ENCODE data around the gene BANF2.
"Not testable (repeated sequence)": the region's sequence is repeated elsewhere in the genome, so short reads cannot be mapped to it uniquely, and the experiment has no call there.

Gene BANF2

DNA sequence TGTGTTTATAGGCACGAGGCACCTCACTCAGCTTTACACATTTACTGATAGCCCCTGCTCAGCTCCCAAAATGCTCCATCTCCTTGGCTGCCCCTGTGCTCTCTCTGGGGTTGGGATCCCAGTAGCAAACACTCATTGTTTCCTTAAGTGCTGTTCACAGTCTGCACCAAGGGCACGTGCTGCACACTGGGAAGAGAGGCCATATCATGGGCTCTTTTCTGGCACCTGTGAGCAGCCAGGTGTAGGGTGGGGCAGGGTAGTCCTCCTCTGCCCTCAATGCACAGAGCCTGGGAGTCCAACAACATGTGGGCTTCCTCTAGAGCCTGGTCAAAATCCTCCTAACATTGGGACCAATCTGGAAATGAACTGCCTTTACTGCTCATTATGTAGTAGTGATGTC lies 67.9 kb downstream of the BANF2 start:
- DNase-seq = peak in 1 of 3 experiments; percentile 25

DNA sequence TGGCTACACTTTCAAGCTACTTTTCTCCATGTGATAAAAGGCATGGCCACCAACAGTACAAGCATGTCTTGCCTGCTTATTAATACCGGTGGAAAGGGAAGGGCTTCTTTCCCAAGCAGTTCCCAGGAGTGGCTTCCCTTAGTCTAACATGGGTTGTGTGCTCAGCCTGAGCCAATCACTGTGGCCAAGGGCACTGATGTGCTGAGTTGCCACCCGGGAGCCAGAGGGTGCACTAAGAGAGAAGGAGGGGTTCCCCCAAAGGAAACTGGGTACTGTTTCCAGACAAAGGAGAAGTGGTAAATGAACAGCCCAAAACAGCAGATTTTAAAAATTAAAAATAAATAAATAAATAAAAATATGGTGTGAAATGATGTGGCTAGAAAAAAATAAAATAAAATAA lies 68.5 kb downstream of the BANF2 start:
- DNase-seq = no peak

DNA sequence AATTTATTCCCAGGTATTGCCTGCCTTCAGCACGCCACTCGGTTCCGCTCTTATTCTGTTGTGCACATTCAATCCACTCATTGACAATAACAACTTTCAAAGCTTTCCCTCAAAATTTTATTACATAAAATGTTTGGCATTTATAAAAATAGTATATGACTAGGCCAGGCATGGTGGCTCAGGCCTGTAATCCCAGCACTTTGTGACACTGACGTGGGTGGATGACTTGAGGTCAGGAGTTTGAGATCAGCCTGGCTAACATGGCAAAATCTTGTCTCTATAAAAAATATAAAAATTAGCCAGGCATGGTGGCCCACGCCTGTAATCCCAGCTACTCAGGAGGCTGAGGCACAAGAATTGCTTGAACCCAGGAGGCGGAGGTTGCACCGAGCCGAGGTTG lies 70.0 kb downstream of the BANF2 start:
- DNase-seq = not testable (repeated sequence)

DNA sequence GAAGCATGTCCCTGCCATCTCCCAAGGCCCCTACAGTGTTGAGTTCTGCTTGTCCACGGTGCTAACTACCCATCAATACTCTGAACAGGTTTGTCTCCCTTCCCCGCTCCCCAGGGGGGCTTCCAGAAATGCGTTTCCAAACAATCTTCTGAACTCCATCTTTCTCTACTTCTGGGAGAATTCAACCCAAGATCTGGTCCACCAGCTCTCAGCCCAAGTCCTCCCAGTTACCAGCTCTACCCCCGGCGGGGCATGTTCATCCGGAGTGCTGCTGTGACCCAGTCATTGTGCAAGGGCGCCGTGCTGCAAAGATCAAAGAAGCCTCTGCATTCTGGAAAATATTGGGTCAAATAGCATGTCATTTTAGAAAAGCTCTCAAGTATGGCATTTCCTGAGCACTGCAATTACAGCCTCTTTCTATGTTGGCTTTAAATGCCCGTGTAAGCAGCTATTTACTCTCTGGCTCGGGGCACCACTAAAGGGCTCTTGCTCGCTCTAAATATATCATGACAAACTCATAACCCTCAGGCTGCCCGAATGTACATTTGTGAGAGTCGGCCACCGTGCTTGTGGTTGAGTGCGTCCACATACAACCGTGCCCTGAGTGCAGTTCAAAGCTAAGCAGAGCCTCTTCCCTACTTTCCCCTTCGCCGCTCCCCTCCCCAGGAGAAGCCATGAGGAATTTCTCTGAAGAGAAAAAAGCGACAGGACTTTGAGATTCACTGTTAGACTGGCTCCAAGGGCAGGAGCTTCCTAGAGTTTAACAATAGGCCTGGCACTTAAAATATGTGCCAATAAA lies 71.6 kb downstream of the BANF2 start:
- DNase-seq = peak; percentile 37 to 81 (median 50)

GRCh38 chr20:17772005-17772343 lies 72.2 kb downstream of the BANF2 start:
- DNase-seq = no peak

- DNase-seq = no peak
These were observed 73.9 kb downstream of the BANF2 start for GRCh38 chr20:17773619-17774018.

DNA sequence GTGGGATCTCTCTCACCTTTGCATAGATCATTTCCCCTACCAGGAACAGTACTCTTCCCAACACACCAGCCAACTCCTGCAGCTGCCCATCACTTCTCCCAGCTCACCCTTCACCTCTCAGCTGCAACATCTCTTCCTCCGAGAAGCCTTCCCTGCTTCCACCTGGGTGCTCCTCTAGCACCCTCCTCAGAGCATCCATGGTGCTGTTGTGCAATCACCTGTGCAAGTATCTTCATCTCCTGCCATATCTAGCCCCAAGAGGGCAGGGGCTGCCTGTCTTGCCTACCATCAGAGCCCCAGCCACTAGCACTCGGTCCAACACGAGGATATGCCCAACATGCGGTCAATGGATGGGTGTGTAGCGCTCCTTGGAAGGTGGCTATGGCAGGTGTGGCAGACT lies 75.8 kb downstream of the BANF2 start:
- DNase-seq = no peak

GRCh38 chr20:17776551-17776950 lies 76.8 kb downstream of the BANF2 start:
- no peak for DNase-seq

DNA sequence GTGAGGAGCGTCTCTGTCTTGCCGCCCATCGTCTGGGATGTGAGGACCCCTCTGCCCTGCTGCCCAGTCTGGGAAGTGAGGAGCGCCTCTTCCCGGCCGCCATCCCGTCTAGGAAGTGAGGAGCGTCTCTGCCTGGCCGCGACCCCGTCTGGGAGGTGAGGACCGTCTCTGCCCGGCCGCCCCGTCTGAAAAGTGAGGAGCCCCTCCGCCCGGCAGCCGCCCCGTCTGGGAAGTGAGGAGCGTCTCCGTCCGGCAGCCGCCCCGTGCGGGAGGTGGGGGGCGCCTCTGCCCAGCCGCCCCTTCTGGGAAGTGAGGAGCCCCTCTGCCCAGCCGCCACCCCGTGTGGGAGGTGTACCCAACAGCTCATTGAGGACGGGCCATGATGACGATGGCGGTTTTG lies 79.2 kb downstream of the BANF2 start:
- not testable (repeated sequence) for DNase-seq

DNA sequence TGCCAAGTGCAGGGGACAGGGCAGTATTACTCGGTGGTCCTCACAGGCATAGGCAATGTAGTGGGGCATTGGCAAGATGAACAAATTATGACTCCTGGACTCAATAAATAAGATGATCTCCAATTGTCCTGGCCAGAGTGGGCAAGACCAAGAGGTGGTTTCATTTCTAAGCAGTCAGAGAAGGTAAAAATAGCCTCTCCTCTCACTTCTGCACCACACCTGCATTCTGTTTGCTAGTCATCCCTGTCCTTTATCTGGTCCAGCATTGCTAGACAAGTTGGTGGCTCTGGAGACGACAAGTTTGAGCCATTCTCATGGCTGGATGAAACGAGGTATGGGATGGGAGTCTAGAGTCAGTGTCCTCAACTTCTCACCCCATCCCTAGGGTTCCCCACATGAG lies 83.0 kb downstream of the BANF2 start:
- DNase-seq = no peak

DNA sequence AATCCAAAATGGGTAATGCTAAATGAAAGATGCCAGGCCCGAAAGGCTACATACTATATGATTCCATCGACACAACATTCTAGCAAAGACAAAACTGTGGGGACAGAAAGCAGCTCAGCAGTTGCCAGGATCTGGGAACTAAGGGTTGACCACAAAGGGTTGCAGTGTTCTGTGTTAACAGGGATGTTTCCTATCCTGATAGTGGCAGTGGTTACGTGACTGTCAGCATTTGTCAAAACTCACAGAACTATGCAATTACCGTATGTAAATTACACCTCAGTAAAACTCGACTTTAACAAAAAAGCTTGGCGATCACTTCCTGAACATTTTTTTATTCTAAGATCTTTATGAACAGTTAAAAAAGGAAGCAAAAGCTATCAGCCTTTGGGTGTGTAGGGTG lies 83.9 kb downstream of the BANF2 start:
- no peak for DNase-seq

DNA sequence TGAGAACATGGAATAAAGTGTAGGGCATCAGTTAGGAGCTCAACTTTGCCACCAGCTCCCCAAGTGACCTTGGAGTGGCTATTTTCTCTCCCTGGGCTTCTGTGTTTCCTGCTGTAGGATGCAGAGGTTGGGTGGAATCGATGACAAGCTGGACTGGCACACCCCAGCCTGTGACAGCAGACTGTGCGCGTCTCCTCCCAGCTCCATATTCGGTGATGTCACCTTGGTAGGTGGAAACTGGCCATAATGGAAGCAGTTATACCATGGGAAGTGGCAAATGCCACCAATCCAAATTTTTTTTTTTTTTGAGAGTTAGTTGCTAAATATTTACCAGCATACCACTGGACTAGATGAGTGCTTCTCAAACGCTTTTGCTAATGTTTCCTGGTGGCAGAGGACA lies 85.2 kb downstream of the BANF2 start:
- no peak for DNase-seq
